Inferior parietal cortex (tissue), 1 donor: Measurements from ENCODE around the gene PPP3R1.
"Not testable (repeated sequence)": the region's sequence is repeated elsewhere in the genome, so short reads cannot be mapped to it uniquely, and the experiment has no call there.

ENCODE experiments used
- DNase-seq: peaks from one replicate; pipeline ENCODE4 v3.0.0-alpha.2; 2016; ENCODE audit errors: extremely low spot score

Gene PPP3R1

DNA sequence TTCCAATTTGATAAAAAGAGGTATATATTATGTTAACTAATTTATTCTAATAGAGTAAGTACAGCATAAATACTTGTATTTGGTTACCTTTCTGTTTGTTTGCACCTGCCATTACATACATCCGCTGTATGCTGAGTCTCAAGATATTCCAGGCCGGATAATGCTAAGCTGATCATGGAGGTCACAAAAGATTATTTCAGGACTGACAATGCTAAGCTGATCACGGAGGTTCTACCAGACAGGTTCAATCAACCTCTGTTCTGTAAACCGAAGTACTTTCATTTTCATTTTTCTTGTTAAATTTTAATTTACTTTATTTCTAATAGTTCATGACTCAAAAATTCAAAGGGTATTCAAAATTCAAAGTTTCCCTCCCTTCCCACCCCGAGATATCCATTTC is 63.5 kb downstream of the PPP3R1 start:
- no peak for DNase-seq

DNA sequence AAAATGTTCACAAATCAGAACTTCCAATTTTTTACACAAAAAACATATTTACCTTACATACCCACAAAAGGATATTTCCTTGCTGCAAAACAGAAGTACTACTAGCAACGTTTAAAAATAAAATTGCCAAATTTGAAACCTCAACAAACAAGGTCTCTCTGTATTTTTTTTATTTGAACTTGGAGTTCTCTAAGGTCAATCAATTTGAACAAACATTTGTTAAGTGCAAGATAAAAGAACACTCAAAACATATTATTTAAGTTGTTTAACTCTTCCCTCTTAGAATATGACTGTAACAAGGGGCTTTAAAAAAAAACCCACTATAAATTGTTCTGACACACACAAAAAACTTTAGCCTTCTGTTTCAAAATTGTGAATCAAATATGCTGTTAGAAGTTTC is 65.0 kb downstream of the PPP3R1 start:
- DNase-seq: no peak

GRCh38 chr2:68185541-68186164 is 66.7 kb downstream of the PPP3R1 start:
- DNase-seq: no peak

DNA sequence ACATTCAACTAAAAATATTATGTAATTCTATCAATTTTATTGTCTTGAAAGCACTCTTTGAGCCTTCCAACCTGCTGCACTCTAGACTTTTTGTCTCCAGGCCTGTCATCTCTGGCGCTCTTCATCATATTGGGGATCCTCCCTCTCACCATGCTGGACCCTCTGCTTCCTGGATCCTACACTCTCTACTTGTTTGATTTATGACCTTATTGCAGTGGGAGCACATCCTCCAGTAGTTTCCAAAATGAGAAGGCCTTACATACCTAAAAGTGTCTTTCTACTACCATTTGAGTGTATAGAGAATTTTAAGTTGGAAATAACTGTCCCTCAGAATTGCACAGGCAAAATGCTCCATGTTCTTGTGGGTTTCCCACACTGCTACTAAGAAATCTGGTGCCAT is 69.4 kb downstream of the PPP3R1 start:
- DNase-seq: no peak

DNA sequence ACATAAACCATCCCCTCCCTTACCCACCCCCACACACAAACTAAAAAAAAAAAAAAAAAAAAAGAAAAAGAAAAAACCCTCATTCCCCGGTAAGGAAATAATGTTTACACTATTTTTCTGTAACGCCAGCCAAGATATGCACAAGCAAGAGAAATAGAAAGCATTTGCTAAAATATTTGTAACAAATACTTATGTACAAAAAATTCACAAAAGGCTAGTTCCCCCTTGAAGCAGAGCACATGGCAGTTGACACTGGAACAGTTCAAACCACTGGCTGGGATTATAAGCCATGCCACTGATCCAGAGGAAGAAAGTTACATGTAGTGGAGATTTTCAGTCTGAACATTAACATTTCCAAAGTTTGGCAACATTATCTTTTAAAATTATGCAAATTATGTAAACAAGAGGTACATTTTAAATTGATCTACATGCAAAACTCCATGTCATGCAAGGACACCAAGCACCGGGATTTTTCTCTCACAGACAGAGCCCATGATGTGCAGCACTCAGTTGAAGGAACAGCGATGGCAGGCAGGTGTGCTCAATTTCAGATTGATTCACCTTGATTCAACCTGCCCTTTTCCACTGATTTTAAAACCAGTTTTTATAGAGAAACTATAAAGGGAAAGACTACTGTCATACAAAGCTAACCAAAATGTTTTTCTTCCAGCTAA is 73.2 kb downstream of the PPP3R1 start:
- DNase-seq: no peak

- DNase-seq: no peak
These were observed 73.9 kb downstream of the PPP3R1 start for GRCh38 chr2:68178432-68178831.

GRCh38 chr2:68177541-68177940 is 74.8 kb downstream of the PPP3R1 start:
- DNase-seq: no peak

DNA sequence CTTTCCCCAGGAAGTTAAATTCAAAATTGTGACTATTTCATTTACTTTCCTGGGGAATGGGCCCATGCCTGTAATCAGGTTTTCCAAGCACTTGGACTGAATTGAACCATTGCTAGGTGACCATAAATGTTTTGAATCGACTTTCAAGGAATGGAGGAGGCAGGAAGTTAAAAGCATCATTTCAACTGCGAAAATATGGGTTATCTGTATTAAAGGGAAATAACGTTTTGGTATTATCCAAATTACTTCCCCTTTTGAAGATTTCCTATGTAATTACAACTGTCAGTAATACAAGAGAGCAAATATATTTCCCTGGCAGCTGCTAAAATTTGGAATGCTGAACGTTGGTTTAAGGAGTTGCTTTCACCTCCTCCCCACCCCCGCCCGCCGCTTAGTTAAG is 75.7 kb downstream of the PPP3R1 start:
- no peak for DNase-seq

DNA sequence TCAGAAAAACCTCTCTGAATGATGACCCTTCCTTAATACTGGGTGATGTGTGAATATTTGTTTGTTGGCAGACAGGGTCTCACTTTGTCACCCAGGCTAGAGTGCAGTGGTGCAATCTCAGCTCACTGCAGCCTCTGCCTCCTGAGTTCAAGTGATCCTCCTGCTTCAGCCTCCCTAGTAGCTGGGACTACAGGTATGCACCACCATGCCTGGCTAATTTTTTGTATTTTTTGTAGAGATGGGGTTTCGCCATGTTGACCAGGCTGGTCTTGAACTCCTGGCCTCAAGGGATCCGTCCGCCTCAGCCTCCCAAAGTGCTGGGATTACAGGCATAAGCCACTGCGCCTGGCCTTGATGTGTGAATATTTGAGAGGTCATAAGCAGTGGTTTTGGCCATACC is 77.1 kb downstream of the PPP3R1 start:
- DNase-seq: not testable (repeated sequence)

- no peak for DNase-seq
These were observed 79.2 kb downstream of the PPP3R1 start for GRCh38 chr2:68172990-68173700.

- DNase-seq: no peak
These were observed 79.8 kb downstream of the PPP3R1 start for GRCh38 chr2:68172521-68172920.

DNA sequence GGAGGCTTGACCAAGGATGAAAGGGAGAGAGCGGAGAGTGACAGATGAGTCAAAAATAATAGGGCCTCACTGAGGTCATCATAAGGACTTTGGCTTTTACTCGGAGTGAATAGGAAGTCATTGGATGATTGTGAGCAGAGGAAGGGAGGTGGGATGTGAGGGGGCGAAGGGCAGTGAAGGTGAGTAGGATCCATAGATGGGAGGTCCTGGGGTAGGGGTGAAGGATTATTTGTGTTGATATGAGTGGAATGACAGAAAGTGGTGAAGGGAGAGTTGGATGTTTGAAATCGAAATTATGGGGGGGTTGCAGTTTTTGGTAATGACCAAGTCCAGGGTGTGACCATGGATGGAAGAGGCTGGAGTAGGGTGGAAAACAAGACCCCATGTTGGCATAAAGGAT is 80.6 kb downstream of the PPP3R1 start:
- no peak for DNase-seq

DNA sequence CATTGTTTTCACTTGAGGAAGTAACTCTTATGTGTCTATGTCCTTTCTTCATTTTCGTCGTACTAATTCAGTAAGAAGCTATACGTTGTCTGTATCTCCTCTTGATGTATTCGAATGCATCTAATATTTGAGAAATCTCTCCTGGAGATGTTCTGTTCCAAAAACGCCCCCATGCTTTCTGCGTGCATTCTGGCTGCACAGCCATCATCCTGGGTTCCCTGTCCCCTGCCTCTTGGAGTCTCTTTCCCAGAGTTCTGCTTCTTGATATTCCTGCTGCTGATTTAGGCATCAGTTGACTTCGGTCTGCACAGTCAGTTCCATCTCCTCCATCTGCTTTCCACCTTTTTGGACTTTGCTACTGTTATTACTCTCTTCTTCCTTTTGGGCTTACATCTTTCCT is 81.2 kb downstream of the PPP3R1 start:
- no peak for DNase-seq

DNA sequence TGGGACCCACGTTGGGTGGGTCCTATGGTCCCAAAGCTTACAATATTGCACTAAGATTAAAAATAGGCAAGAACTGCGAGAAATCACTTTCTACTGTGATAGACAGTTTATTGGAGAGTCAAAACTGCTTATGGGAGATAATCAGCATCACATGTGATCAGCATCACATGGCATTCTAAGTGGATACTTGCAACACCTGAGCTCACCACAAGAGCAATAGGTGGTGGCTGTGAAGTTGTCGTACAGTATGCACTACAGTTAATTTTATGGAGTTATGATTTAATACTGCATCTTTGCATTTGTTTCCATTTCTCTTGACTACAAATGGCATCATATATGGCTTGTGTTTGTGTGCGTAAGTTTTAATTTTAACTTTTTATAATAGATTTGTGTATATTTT is 83.0 kb downstream of the PPP3R1 start:
- no peak for DNase-seq

- no peak for DNase-seq
These were observed 85.1 kb downstream of the PPP3R1 start for GRCh38 chr2:68167186-68167585.

GRCh38 chr2:68163641-68164040 is 88.7 kb downstream of the PPP3R1 start:
- DNase-seq: no peak

GRCh38 chr2:68158134-68158447 is 94.2 kb downstream of the PPP3R1 start:
- DNase-seq: no peak

DNA sequence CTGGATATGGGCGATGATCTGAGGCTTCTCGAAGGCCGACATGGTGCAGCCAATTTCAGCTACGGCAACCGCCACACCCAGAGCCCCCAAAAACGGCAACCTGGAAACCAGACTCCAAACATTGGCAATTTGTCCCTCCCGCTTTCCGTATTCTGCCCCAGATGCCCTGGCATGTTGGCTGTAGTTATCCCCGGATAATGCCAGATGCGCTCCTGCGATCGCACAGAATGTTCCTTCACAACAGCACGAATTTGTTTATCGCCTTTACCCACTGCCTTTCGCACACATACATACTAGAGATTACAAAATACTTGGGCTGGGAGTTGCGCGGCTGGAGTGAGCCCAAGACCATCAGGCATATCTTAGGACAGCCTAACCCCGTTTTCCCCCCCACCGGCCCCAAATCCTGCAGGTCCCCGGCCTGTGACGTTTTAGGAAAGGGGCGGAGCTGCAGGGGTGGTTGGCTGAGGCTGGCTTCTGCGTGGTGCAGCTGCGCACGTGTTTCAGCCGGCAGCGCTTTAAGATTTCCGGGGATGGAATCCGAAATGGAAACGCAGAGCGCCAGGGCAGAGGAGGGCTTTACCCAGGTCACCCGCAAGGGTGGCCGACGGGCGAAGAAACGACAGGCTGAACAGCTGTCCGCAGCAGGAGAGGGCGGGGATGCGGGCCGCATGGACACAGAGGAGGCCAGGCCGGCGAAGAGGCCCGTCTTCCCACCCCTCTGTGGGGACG is 94.8 kb downstream of the PPP3R1 start, which contains the start of gene PNO1:
TSS of gene PNO1 (plus strand) at position 487 of the 732 bp plus-strand sequence. CDS start at position 534, 47 bp downstream.
- peak; percentile 94 for DNase-seq

DNA sequence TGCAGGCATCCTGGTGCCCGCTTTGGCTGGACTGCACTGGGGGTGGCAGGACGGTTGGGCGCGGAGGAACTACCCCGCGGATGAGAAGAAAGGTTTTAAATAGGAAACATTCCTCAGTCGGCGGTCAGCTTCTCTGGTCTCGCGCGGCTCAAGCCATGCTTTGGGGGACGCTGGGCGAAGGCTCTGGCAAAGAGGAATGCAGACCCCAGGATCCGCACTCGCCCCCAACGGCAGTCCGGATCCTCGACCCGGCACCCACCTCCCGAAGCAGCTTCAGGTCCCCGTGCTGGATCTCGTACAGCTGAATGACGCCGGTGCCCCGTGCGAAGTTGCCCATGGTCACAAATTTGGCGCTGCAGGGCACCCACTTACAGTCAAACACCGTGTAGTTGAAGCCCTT is 95.3 kb downstream of the PPP3R1 start:
- DNase-seq: no peak

GRCh38 chr2:68156419-68156818 is 95.9 kb downstream of the PPP3R1 start:
- DNase-seq: no peak

DNA sequence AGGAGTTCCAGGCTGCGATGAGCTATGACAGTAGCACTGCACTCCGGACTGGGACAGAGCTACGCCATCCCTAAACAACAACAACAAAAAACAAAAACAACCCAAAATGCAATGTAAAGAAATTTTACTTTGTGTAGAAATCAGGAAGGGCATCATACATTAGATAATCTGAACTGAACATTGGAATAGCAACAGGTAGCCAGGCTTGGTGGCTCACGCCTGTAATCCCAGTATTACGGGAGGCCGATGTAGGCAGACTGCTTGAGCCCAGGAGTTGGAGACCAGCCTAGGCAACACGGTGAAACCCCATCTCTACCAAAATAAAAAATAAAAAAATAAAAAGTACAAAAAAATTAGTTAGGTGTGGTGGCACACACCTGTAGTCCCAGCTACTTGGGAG is 96.7 kb downstream of the PPP3R1 start:
- no peak for DNase-seq

DNA sequence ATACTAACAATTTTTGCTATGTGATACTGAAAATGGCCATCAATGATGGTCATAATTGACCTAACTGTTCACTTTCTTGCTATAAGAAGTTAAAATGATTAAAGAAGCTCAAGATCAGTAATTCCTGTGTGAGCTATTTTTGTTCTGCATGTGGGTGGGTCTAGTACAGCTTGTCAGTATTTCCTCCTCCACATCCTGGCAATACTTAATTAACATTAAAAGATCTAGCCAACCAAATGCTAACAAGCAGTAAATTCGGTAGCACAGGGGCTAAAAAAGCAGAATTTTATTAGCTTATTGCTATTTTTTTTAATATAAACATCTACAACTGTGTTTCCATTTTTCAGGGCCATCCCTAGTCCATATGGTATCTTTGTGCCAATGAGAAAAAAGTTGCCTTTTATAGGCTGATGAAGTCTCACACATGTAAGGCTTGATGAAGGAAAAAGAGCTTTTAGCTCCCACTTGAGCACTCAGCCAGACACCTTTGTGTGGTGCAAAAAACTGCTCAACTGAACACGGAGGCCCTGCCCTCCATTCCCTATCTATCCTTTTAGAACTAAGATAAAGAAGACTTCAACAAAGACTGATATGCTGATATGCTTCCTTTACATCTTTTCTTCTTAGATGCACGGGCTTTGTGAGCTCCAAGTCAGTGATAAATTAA is 99.5 kb downstream of the PPP3R1 start:
- no peak for DNase-seq
